WTC11 (cell line): ENCODE results near the gene KIRREL3. TPM values are rescaled to one million over a fixed set of nuclear protein-coding genes. Genes with fewer than 3 reads are reported as not detected.

ENCODE experiments used
- ATAC-seq: fragments of 200-7000 bp; cut with Tn5 transposase; 2 replicates; pipeline ENCODE4 v1.10.0; 2021; ENCODE audit warnings: mild to moderate bottlenecking, moderate library complexity
- CTCF ChIA-PET: fragments of 300-600 bp; sonication (Branson Sonifier 250); formaldehyde crosslinking; loops from one replicate; lab custom pipeline; 2021; ENCODE audit warnings: antibody characterized with exemption; lab: Charles Lee
- POLR2A ChIA-PET: fragments of 350-600 bp; sonication (Branson Sonifier 250); formaldehyde crosslinking; loops from one replicate; lab custom pipeline; 2021; ENCODE audit warnings: antibody characterized with exemption; lab: Charles Lee
- DNase-seq: peaks from one replicate; pipeline ENCODE4 v3.0.0; 2021; ENCODE audit warnings: low spot score
- H3K27ac Mint-ChIP-seq: 2 replicates; pipeline ENCODE4 v1.8.0; 2021; ENCODE audit warnings: mixed read lengths
- H3K27me3 Mint-ChIP-seq: 2 replicates; pipeline ENCODE4 v1.8.0; 2021; ENCODE audit warnings: low read depth, mild to moderate bottlenecking, moderate library complexity, mixed read lengths
- H3K36me3 Mint-ChIP-seq: 2 replicates; pipeline ENCODE4 v1.8.0; 2021; ENCODE audit warnings: mixed read lengths
- H3K4me1 Mint-ChIP-seq: 2 replicates; pipeline ENCODE4 v1.8.0; 2022; ENCODE audit warnings: mixed read lengths
- H3K4me3 Mint-ChIP-seq: 2 replicates; pipeline ENCODE4 v1.8.0; 2021; ENCODE audit warnings: mild to moderate bottlenecking, moderate library complexity, mixed read lengths
- H3K9me3 Mint-ChIP-seq: 2 replicates; pipeline ENCODE4 v1.8.0; 2021; ENCODE audit warnings: mixed read lengths
- CREM ChIP-seq: sonication (generic); formaldehyde crosslinking; IDR thresholded peaks from 2 replicates; pipeline ENCODE4 v1.8.1; 2022; ENCODE audit warnings: mild to moderate bottlenecking, missing genetic modification reagents, moderate library complexity
- ESRRA ChIP-seq: sonication (generic); formaldehyde crosslinking; IDR thresholded peaks from 2 replicates; pipeline ENCODE4 v1.8.1; 2022; ENCODE audit warnings: mild to moderate bottlenecking, missing genetic modification reagents, borderline replicate concordance
- FOXJ3 ChIP-seq: sonication (generic); formaldehyde crosslinking; IDR thresholded peaks from 2 replicates; pipeline ENCODE4 v1.9.0; 2021; ENCODE audit warnings: missing genetic modification reagents, mild to moderate bottlenecking, borderline replicate concordance
- GTF2I ChIP-seq: fragments of 250-450 bp; sonication (Bioruptor Pico); conservative IDR thresholded peaks from 2 replicates; pipeline ENCODE4 v1.4.0; 2021; ENCODE audit warnings: mild to moderate bottlenecking
- IRF2 ChIP-seq: sonication (generic); formaldehyde crosslinking; IDR thresholded peaks from 2 replicates; pipeline ENCODE4 v1.8.0; 2022; ENCODE audit warnings: low read depth, missing genetic modification reagents, borderline replicate concordance
- KAT7 ChIP-seq: sonication (generic); formaldehyde crosslinking; IDR thresholded peaks from 2 replicates; pipeline ENCODE4 v1.8.1; 2023; ENCODE audit warnings: missing genetic modification reagents, mild to moderate bottlenecking, borderline replicate concordance
- NR1H2 ChIP-seq: sonication (generic); formaldehyde crosslinking; IDR thresholded peaks from 2 replicates; pipeline ENCODE4 v1.9.0; 2021; ENCODE audit warnings: mild to moderate bottlenecking, moderate library complexity, missing genetic modification reagents
- TEAD1 ChIP-seq: sonication (generic); formaldehyde crosslinking; IDR thresholded peaks from 2 replicates; pipeline ENCODE4 v1.8.0; 2022; ENCODE audit warnings: mild to moderate bottlenecking, missing genetic modification reagents
- ZNF263 ChIP-seq: sonication (generic); formaldehyde crosslinking; IDR thresholded peaks from 2 replicates; pipeline ENCODE4 v1.8.1; 2022; ENCODE audit warnings: low read depth, mild to moderate bottlenecking, moderate library complexity, missing genetic modification reagents
- ZNF396 ChIP-seq: fragments of 250-450 bp; sonication (Bioruptor Pico); IDR thresholded peaks from 2 replicates; pipeline ENCODE4 v1.8.0; 2021; ENCODE audit warnings: mild to moderate bottlenecking, moderate library complexity, borderline replicate concordance
- total RNA-seq: library from RNA; stranded (reverse); gene quantifications from 3 replicates; pipeline ENCODE4 v1.2.3, GENCODE V29; 2021
- TF ChIP-seq, protein P1 (sequence below): sonication (generic); formaldehyde crosslinking; IDR thresholded peaks from 2 replicates; pipeline ENCODE4 v1.8.0; 2023; ENCODE audit warnings: missing genetic modification reagents, mild to moderate bottlenecking, borderline replicate concordance
- TF ChIP-seq, protein P2 (sequence below): fragments of 250-450 bp; sonication (Bioruptor Pico); IDR thresholded peaks from 2 replicates; pipeline ENCODE4 v1.9.0; 2021; ENCODE audit warnings: moderate library complexity, mild to moderate bottlenecking, inconsistent platforms, borderline replicate concordance
- TF ChIP-seq, protein P3 (sequence below): sonication (generic); formaldehyde crosslinking; IDR thresholded peaks from 2 replicates; pipeline ENCODE4 v1.8.0; 2022; ENCODE audit warnings: missing genetic modification reagents
- TF ChIP-seq, protein P4 (sequence below): sonication (generic); formaldehyde crosslinking; IDR thresholded peaks from 2 replicates; pipeline ENCODE4 v1.8.0; 2023; ENCODE audit warnings: missing genetic modification reagents
- TF ChIP-seq, protein P5 (sequence below): sonication (generic); formaldehyde crosslinking; IDR thresholded peaks from 2 replicates; pipeline ENCODE4 v1.8.0; 2022; ENCODE audit warnings: mild to moderate bottlenecking, missing genetic modification reagents
- TF ChIP-seq, protein P6 (sequence below): sonication (generic); formaldehyde crosslinking; IDR thresholded peaks from 2 replicates; pipeline ENCODE4 v1.8.0; 2022; ENCODE audit warnings: mild to moderate bottlenecking, missing genetic modification reagents

The KIRREL3 gene
- total RNA-seq, 1 experiment from 2014 or later: 0.59 TPM

DNA sequence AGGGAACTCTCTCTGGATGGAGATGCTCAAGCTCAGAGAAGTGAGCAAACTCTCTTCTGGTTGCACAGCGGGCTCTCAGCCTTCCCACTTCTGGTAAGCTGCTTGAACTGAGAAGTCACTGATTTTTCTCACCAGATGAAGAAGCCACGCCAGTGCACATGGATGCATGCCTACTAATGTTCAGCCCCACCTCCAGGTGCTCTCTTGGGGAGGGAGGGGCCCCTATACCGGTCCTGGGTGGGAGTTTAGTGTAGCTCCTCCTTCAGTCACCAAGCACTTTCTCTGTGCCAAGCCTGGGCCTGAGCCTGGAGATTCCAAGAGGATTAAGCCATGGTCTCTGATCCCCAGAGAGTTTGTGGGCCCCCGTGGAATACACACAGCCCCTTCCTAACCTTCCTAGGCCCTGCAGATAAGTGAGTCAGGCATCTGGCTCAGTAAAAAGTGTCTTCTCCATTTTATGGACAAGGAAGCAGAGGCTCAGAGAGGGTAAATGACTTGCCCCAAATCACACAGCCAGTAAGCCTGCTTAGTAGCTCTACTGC, 502.9 kb downstream of the KIRREL3 start (continued):
- TF ChIP-seq, protein P1, sequence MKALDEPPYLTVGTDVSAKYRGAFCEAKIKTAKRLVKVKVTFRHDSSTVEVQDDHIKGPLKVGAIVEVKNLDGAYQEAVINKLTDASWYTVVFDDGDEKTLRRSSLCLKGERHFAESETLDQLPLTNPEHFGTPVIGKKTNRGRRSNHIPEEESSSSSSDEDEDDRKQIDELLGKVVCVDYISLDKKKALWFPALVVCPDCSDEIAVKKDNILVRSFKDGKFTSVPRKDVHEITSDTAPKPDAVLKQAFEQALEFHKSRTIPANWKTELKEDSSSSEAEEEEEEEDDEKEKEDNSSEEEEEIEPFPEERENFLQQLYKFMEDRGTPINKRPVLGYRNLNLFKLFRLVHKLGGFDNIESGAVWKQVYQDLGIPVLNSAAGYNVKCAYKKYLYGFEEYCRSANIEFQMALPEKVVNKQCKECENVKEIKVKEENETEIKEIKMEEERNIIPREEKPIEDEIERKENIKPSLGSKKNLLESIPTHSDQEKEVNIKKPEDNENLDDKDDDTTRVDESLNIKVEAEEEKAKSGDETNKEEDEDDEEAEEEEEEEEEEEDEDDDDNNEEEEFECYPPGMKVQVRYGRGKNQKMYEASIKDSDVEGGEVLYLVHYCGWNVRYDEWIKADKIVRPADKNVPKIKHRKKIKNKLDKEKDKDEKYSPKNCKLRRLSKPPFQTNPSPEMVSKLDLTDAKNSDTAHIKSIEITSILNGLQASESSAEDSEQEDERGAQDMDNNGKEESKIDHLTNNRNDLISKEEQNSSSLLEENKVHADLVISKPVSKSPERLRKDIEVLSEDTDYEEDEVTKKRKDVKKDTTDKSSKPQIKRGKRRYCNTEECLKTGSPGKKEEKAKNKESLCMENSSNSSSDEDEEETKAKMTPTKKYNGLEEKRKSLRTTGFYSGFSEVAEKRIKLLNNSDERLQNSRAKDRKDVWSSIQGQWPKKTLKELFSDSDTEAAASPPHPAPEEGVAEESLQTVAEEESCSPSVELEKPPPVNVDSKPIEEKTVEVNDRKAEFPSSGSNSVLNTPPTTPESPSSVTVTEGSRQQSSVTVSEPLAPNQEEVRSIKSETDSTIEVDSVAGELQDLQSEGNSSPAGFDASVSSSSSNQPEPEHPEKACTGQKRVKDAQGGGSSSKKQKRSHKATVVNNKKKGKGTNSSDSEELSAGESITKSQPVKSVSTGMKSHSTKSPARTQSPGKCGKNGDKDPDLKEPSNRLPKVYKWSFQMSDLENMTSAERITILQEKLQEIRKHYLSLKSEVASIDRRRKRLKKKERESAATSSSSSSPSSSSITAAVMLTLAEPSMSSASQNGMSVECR (CRISPR knock-in tag): no peak
- TF ChIP-seq, protein P2, sequence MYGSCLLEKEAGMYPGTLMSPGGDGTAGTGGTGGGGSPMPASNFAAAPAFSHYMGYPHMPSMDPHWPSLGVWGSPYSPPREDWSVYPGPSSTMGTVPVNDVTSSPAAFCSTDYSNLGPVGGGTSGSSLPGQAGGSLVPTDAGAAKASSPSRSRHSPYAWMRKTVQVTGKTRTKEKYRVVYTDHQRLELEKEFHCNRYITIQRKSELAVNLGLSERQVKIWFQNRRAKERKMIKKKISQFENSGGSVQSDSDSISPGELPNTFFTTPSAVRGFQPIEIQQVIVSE (CRISPR knock-in tag): no peak
- TF ChIP-seq, protein P3, sequence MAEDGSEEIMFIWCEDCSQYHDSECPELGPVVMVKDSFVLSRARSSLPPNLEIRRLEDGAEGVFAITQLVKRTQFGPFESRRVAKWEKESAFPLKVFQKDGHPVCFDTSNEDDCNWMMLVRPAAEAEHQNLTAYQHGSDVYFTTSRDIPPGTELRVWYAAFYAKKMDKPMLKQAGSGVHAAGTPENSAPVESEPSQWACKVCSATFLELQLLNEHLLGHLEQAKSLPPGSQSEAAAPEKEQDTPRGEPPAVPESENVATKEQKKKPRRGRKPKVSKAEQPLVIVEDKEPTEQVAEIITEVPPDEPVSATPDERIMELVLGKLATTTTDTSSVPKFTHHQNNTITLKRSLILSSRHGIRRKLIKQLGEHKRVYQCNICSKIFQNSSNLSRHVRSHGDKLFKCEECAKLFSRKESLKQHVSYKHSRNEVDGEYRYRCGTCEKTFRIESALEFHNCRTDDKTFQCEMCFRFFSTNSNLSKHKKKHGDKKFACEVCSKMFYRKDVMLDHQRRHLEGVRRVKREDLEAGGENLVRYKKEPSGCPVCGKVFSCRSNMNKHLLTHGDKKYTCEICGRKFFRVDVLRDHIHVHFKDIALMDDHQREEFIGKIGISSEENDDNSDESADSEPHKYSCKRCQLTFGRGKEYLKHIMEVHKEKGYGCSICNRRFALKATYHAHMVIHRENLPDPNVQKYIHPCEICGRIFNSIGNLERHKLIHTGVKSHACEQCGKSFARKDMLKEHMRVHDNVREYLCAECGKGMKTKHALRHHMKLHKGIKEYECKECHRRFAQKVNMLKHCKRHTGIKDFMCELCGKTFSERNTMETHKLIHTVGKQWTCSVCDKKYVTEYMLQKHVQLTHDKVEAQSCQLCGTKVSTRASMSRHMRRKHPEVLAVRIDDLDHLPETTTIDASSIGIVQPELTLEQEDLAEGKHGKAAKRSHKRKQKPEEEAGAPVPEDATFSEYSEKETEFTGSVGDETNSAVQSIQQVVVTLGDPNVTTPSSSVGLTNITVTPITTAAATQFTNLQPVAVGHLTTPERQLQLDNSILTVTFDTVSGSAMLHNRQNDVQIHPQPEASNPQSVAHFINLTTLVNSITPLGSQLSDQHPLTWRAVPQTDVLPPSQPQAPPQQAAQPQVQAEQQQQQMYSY (CRISPR knock-in tag): no peak

DNA sequence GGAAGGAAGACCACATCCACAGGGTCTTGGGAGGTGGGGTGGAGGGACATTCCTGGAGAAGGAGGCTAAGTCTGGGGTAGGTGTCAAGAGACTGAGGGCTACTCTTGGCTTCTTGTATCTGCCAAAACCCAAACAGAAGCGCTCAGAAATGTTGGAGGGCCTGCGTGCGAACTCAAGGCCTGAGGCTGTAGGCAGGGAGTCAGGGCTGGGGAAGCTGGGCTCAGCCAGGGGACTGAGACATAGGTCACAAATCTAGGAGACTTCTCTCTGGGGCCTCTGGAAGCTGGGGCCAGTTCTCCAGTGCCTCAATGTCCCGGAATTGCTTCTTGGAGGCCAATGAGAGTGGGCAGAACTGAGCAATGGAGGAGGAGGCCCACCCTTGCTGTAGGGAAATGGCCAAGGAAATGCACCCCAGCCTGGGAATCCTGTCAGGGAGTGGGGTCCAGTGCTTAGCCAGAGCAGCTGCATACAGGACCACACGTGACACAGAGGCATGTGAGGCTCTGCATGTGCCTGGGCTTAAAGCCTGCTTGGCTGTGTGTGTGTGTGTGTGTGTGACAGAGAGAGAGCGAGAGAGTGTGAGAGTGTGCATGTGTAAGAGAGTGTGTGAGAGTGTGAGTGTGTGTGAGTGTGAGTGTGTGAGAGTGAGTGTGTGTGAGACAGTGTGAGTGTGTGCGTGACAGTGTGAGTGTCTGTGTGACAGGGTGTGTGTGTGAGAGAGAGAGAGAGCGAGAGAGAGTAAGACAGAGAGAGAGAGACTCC, 503.8 kb downstream of the KIRREL3 start:
- Mint-ChIP-seq H3K36me3 (no peaks in the 10 kb centered on the region), H3K9me3 (no peaks in the 10 kb centered on the region), H3K27ac (no peak overlapping the region), H3K4me3 (no peak overlapping the region), H3K4me1 (peaks cover 49% of the 10 kb centered on the region), H3K27me3 (no peaks in the 10 kb centered on the region; the same call in 1 of the 2 replicates)
- CTCF ChIA-PET: interaction anchor here (1.9 to 5.2 kb wide), 2 partner anchors 16 to 17 kb away, joined by 9 to 46 read pairs; no protein-coding TSS in a partner anchor
- POLR2A ChIA-PET: interaction anchor here (0.5 kb wide), 1 partner anchor 199 kb away, joined by 3 read pairs; no protein-coding TSS in a partner anchor
- ATAC-seq (no peak), DNase-seq (no peak)
- TF ChIP-seq KAT7 (CRISPR knock-in tag) (no peak), CREM (CRISPR knock-in tag) (no peak), GTF2I (CRISPR knock-in tag) (no peak), ZNF396 (CRISPR knock-in tag) (no peak), ZNF263 (CRISPR knock-in tag) (no peak), IRF2 (CRISPR knock-in tag) (no peak), NR1H2 (no peak), ESRRA (CRISPR knock-in tag) (no peak), TEAD1 (no peak), FOXJ3 (no peak)
- TF ChIP-seq, protein P3 (CRISPR knock-in tag): no peak
- TF ChIP-seq, protein P4, sequence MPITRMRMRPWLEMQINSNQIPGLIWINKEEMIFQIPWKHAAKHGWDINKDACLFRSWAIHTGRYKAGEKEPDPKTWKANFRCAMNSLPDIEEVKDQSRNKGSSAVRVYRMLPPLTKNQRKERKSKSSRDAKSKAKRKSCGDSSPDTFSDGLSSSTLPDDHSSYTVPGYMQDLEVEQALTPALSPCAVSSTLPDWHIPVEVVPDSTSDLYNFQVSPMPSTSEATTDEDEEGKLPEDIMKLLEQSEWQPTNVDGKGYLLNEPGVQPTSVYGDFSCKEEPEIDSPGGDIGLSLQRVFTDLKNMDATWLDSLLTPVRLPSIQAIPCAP (CRISPR knock-in tag): no peak
- TF ChIP-seq, protein P5, sequence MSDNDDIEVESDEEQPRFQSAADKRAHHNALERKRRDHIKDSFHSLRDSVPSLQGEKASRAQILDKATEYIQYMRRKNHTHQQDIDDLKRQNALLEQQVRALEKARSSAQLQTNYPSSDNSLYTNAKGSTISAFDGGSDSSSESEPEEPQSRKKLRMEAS (CRISPR knock-in tag): no peak
- TF ChIP-seq, protein P2 (CRISPR knock-in tag): no peak
- TF ChIP-seq, protein P6, sequence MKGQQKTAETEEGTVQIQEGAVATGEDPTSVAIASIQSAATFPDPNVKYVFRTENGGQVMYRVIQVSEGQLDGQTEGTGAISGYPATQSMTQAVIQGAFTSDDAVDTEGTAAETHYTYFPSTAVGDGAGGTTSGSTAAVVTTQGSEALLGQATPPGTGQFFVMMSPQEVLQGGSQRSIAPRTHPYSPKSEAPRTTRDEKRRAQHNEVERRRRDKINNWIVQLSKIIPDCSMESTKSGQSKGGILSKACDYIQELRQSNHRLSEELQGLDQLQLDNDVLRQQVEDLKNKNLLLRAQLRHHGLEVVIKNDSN (CRISPR knock-in tag): no peak
